Activated effector memory CD4-positive, alpha-beta T cell treated with anti-CD3 and anti-CD28 coated beads, Interleukin-2, amount 50 U/mL, for 16 hours (primary cell): ENCODE measurements around the gene RNU1-2.
"Not testable (repeated sequence)": the region's sequence is repeated elsewhere in the genome, so short reads cannot be mapped to it uniquely, and the experiment has no call there.

Experiments
- DNase-seq: peaks from one replicate; pipeline ENCODE4 v3.0.0-alpha.2; 2020

The RNU1-2 gene

GRCh38 chr1:16911851-16912721 is 16.3 kb downstream of the RNU1-2 start:
- peak; percentile 64 for DNase-seq

- peak; percentile 58 for DNase-seq
These were observed 17.0 kb downstream of the RNU1-2 start for GRCh38 chr1:16912742-16913141.

GRCh38 chr1:16913181-16913832 is 17.5 kb downstream of the RNU1-2 start:
- peak; percentile 60 for DNase-seq

GRCh38 chr1:16913833-16914662 is 18.3 kb downstream of the RNU1-2 start:
- peak; percentile 99 for DNase-seq

GRCh38 chr1:16914928-16915626 is 19.3 kb downstream of the RNU1-2 start:
- DNase-seq, result peak; percentile 62

- peak; percentile 44 for DNase-seq
These were observed 19.8 kb downstream of the RNU1-2 start for GRCh38 chr1:16915627-16915973.

GRCh38 chr1:16916036-16916880 is 20.5 kb downstream of the RNU1-2 start:
- not testable (repeated sequence) for DNase-seq

- no peak for DNase-seq
These were observed 22.6 kb downstream of the RNU1-2 start for GRCh38 chr1:16918371-16918770.

- DNase-seq, result not testable (repeated sequence)
These were observed 23.3 kb downstream of the RNU1-2 start for GRCh38 chr1:16918936-16919665.

- DNase-seq, result no peak
These were observed 25.2 kb downstream of the RNU1-2 start for GRCh38 chr1:16920951-16921350.

- no peak for DNase-seq
These were observed 25.8 kb downstream of the RNU1-2 start, which contains the start of gene CROCC for GRCh38 chr1:16921391-16922185. Gene CROCC (plus strand): TSS chr1:16921931. CDS start chr1:16922019, 88 bp downstream.

GRCh38 chr1:16922466-16922865 is 26.7 kb downstream of the RNU1-2 start:
- no peak for DNase-seq

GRCh38 chr1:16922885-16923431 is 27.2 kb downstream of the RNU1-2 start:
- no peak for DNase-seq

GRCh38 chr1:16924216-16924918 is 28.6 kb downstream of the RNU1-2 start:
- no peak for DNase-seq

GRCh38 chr1:16924919-16925477 is 29.2 kb downstream of the RNU1-2 start:
- DNase-seq, result no peak

GRCh38 chr1:16925635-16926490 is 30.1 kb downstream of the RNU1-2 start:
- DNase-seq, result no peak

GRCh38 chr1:16926491-16927073 is 30.8 kb downstream of the RNU1-2 start:
- DNase-seq, result no peak
